Measurements from ENCODE around the gene SNAP91. TPM values are rescaled to one million over a fixed set of nuclear protein-coding genes. Genes with fewer than 3 reads are reported as not detected.

The SNAP91 gene, protein sequence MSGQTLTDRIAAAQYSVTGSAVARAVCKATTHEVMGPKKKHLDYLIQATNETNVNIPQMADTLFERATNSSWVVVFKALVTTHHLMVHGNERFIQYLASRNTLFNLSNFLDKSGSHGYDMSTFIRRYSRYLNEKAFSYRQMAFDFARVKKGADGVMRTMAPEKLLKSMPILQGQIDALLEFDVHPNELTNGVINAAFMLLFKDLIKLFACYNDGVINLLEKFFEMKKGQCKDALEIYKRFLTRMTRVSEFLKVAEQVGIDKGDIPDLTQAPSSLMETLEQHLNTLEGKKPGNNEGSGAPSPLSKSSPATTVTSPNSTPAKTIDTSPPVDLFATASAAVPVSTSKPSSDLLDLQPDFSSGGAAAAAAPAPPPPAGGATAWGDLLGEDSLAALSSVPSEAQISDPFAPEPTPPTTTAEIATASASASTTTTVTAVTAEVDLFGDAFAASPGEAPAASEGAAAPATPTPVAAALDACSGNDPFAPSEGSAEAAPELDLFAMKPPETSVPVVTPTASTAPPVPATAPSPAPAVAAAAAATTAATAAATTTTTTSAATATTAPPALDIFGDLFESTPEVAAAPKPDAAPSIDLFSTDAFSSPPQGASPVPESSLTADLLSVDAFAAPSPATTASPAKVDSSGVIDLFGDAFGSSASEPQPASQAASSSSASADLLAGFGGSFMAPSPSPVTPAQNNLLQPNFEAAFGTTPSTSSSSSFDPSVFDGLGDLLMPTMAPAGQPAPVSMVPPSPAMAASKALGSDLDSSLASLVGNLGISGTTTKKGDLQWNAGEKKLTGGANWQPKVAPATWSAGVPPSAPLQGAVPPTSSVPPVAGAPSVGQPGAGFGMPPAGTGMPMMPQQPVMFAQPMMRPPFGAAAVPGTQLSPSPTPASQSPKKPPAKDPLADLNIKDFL
- total RNA-seq: not detected in 2 replicates

DNA sequence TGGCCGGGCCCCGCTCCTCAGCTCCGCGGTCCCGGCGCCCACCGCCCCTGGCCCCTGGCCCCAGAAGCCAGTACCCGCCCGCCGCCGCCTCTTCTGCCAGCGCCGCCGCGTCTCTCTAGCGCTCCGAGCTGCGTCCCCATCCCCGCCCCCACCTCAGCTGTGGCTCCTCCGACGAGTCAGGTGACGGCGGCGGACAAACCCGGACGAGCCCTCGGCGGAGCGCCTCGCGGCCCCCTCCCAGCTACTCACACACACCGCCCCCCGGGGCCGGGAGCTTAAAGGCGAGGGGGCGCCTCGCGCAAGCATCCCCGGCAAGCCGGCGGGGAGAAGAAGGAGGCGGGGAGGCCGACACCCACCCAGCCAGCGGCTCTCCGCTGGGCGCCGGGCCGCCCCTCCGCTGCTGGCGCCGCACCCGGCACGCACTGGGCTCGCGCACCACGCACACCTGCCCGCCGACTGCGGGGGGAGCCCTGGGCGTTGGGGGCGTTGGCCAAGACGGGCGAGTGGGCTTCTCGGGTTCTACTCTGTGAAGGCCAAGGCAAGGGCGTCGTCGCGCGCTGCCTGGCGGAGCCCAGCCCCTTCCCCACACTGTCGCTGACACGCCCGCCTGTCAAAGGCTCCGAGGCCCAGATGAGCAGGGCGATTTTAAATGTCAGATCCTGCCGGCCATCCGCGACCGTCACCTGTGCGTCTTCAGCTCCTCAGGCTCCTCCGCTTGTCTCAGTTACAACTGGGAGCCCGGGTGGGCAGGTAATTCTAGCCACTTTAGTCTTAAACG lies at the start of gene SNAP91:
TSS of gene SNAP91 (minus strand) at position 132 of the 778 bp plus-strand sequence. CDS start 1,174 bp downstream, outside the sequence.

DNA sequence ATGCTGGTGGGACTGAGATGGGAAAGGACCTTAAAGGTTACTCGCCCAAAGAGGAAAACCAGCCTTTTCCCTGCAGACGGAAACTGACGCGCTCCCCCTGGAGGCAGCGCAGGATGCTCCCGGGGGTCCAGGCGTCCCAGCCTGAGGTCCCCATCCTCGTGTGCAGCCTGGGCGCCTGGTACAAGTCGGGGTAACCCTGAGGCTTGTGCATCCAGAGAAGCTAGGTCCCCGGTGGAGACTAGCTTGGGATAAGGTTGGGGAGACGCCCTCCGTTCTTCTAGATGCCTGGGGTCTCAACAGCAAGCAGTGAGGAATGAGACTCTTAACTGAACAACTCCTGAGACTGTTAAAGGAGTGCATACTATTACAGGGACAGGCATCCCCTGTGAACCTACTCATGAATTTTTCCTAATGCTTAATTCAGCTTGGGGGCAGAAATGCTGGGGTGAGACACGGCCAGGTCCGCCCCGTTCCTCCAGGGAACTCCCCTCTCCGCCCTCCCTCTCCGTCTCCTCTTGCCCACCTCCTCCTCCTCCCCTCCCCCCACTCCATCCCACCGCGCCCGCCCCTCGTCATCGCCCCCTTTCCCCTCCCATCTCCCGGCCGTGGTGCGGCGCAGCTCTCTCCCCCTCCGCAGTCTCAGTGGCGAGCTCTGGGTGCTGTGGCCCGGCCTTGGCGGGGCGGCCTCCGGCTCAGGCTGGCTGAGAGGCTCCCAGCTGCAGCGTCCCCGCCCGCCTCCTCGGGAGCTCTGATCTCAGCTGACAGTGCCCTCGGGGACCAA lies 196.8 kb downstream of the SNAP91 start, which contains the start of gene PRSS35:
TSS of gene PRSS35 (plus strand) at position 634 of the 781 bp plus-strand sequence. CDS start 10,908 bp downstream, outside the sequence.

Other genes with a start within 250 kb of the SNAP91 start
- 0.09 TPM in 2 replicates for gene PRSS35, start 196.6 kb downstream of the SNAP91 start, total RNA-seq
- not detected in 2 replicates for gene RIPPLY2, start 144.3 kb upstream of the SNAP91 start, total RNA-seq
- gene CYB5R4, start 150.6 kb upstream of the SNAP91 start, total RNA-seq: 2.7 and 3.3 TPM in 2 replicates